ENCODE measurements around the gene DNAAF1.

DNAAF1 gene

DNA sequence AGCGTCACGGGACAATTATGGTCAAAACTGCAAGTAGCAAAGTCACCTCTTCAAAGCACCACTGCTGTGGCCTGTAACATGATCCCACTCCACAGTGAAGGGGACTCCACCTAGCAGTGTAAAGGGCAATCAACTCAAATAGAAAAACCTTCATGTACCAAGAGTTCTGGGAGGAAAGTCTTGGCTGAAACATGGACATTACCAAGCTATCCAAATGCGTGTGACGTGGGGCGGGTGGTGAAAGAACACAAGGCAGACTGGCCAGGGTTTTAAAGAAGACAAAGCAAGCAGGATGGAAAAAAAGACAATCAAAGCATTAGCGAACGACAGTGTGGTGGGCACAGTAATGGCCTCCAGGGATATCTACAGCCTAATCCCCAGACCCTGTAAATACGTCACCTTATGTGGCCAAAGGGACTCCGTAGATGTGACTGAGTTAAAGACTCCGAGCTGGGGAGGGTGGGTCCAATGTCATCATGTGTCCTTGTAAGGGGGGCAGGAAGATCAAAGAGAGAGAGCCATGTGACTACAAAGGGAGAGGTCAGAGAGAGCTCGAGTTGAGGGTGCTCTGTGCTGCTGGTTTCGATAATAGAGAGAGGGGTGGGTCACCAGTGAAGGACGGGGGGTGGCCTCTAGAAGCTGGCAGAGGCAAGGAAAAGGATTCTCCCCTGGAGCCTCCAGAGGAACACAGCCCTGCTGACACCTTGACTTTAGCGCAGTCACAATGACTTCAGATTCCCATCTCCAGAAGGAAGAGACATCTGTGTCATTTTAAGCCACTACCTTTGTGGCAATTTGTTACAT lies 6.1 kb upstream of the DNAAF1 start (continued):
- no peak for TF ChIP-seq ZNF510 (tag by site-specific recombination; IDR thresholded peaks at IDR 0.05; ENCODE audit: insufficient replicate concordance)
- no peak for TF ChIP-seq ZNF266 (tag by site-specific recombination; IDR thresholded peaks at IDR 0.05; ENCODE audit: low read depth)
- TF ChIP-seq, protein P1, sequence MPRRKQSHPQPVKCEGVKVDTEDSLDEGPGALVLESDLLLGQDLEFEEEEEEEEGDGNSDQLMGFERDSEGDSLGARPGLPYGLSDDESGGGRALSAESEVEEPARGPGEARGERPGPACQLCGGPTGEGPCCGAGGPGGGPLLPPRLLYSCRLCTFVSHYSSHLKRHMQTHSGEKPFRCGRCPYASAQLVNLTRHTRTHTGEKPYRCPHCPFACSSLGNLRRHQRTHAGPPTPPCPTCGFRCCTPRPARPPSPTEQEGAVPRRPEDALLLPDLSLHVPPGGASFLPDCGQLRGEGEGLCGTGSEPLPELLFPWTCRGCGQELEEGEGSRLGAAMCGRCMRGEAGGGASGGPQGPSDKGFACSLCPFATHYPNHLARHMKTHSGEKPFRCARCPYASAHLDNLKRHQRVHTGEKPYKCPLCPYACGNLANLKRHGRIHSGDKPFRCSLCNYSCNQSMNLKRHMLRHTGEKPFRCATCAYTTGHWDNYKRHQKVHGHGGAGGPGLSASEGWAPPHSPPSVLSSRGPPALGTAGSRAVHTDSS (tag by site-specific recombination; IDR thresholded peaks at IDR 0.05), result no peak
- TF ChIP-seq, protein P2, sequence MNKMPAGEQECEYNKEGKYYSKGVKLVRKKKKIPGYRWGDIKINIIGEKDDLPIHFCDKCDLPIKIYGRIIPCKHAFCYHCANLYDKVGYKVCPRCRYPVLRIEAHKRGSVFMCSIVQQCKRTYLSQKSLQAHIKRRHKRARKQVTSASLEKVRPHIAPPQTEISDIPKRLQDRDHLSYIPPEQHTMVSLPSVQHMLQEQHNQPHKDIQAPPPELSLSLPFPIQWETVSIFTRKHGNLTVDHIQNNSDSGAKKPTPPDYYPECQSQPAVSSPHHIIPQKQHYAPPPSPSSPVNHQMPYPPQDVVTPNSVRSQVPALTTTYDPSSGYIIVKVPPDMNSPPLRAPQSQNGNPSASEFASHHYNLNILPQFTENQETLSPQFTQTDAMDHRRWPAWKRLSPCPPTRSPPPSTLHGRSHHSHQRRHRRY (tag by site-specific recombination; IDR thresholded peaks at IDR 0.05), result no peak
- no peak for TF ChIP-seq ZNF830 (tag by site-specific recombination; IDR thresholded peaks at IDR 0.05; ENCODE audit: low read depth)
- peak; percentile 62; the same call in 1 of the 2 replicates for TF ChIP-seq ZNF10 (tag by site-specific recombination; IDR thresholded peaks at IDR 0.05)
- no peak for TF ChIP-seq ZNF677 (tag by site-specific recombination; IDR thresholded peaks at IDR 0.05)
- TF ChIP-seq ZIC2 (tag by site-specific recombination; IDR thresholded peaks at IDR 0.05), result peak; percentile 2; the same call in 1 of the 2 replicates
- TF ChIP-seq ZFP37 (tag by site-specific recombination; IDR thresholded peaks at IDR 0.05), result no peak
- TF ChIP-seq ZNF707 (tag by site-specific recombination; IDR thresholded peaks at IDR 0.05), result no peak
- no peak for TF ChIP-seq HOXD13 (CRISPR knock-in tag; IDR thresholded peaks at IDR 0.05; ENCODE audit: borderline replicate concordance)
- peak; percentile 69 for TF ChIP-seq ZNF629 (tag by site-specific recombination; IDR thresholded peaks at IDR 0.05)
- no peak for TF ChIP-seq EGR2 (tag by site-specific recombination; IDR thresholded peaks at IDR 0.05; ENCODE audit: low read depth)
- TF ChIP-seq ZNF416 (tag by site-specific recombination; IDR thresholded peaks at IDR 0.05), result no peak
- no peak for TF ChIP-seq ZFHX2 (tag by site-specific recombination; conservative IDR thresholded peaks at IDR 0.05)
- TF ChIP-seq ZNF664 (tag by site-specific recombination; IDR thresholded peaks at IDR 0.05), result no peak
- no peak for TF ChIP-seq SALL2 (tag by site-specific recombination; IDR thresholded peaks at IDR 0.05; ENCODE audit: borderline replicate concordance)
- TF ChIP-seq ZNF37A (tag by site-specific recombination; IDR thresholded peaks at IDR 0.05), result no peak
- TF ChIP-seq, protein P3, sequence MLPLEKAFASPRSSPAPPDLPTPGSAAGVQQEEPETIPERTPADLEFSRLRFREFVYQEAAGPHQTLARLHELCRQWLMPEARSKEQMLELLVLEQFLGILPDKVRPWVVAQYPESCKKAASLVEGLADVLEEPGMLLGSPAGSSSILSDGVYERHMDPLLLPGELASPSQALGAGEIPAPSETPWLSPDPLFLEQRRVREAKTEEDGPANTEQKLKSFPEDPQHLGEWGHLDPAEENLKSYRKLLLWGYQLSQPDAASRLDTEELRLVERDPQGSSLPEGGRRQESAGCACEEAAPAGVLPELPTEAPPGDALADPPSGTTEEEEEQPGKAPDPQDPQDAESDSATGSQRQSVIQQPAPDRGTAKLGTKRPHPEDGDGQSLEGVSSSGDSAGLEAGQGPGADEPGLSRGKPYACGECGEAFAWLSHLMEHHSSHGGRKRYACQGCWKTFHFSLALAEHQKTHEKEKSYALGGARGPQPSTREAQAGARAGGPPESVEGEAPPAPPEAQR (tag by site-specific recombination; IDR thresholded peaks at IDR 0.05), result no peak
- TF ChIP-seq ZFP69B (tag by site-specific recombination; IDR thresholded peaks at IDR 0.05), result 0 out of 2 replicates have a peak, but pooled peaks have one; percentile 15
- TF ChIP-seq ZNF626 (tag by site-specific recombination; IDR thresholded peaks at IDR 0.05), result no peak
- peak; percentile 69; the same call in 1 of the 2 replicates for TF ChIP-seq BCL11A (tag by site-specific recombination; IDR thresholded peaks at IDR 0.05; ENCODE audit: low read depth)
- TF ChIP-seq ZNF571 (tag by site-specific recombination; IDR thresholded peaks at IDR 0.05), result no peak
- TF ChIP-seq, protein P4, sequence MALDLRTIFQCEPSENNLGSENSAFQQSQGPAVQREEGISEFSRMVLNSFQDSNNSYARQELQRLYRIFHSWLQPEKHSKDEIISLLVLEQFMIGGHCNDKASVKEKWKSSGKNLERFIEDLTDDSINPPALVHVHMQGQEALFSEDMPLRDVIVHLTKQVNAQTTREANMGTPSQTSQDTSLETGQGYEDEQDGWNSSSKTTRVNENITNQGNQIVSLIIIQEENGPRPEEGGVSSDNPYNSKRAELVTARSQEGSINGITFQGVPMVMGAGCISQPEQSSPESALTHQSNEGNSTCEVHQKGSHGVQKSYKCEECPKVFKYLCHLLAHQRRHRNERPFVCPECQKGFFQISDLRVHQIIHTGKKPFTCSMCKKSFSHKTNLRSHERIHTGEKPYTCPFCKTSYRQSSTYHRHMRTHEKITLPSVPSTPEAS (tag by site-specific recombination; IDR thresholded peaks at IDR 0.05), result no peak
- no peak for TF ChIP-seq ZNF324 (tag by site-specific recombination; IDR thresholded peaks at IDR 0.05)
- no peak for TF ChIP-seq ZNF248 (tag by site-specific recombination; IDR thresholded peaks at IDR 0.05)
- no peak for TF ChIP-seq SP2 (tag by site-specific recombination; IDR thresholded peaks at IDR 0.05)
- no peak for TF ChIP-seq ZNF585B (tag by site-specific recombination; IDR thresholded peaks at IDR 0.05)
- TF ChIP-seq, protein P5, sequence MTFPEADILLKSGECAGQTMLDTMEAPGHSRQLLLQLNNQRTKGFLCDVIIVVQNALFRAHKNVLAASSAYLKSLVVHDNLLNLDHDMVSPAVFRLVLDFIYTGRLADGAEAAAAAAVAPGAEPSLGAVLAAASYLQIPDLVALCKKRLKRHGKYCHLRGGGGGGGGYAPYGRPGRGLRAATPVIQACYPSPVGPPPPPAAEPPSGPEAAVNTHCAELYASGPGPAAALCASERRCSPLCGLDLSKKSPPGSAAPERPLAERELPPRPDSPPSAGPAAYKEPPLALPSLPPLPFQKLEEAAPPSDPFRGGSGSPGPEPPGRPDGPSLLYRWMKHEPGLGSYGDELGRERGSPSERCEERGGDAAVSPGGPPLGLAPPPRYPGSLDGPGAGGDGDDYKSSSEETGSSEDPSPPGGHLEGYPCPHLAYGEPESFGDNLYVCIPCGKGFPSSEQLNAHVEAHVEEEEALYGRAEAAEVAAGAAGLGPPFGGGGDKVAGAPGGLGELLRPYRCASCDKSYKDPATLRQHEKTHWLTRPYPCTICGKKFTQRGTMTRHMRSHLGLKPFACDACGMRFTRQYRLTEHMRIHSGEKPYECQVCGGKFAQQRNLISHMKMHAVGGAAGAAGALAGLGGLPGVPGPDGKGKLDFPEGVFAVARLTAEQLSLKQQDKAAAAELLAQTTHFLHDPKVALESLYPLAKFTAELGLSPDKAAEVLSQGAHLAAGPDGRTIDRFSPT (tag by site-specific recombination; IDR thresholded peaks at IDR 0.05), result no peak
- no peak for TF ChIP-seq ZNF747 (tag by site-specific recombination; IDR thresholded peaks at IDR 0.05)
- no peak for TF ChIP-seq MEIS1 (CRISPR knock-in tag; IDR thresholded peaks at IDR 0.05; ENCODE audit: borderline replicate concordance)
